Muscle layer of duodenum (tissue), 2 donors: ENCODE results near the gene TTF2.
"Not testable (repeated sequence)": the region's sequence is repeated elsewhere in the genome, so short reads cannot be mapped to it uniquely, and the experiment has no call there.

ENCODE experiments used
- H3K27ac ChIP-seq: one replicate; pipeline ENCODE4 v1.7.0; 2013; ENCODE audit warnings: mild to moderate bottlenecking, low read length
- H3K27me3 ChIP-seq: one replicate; pipeline ENCODE4 v1.7.0; 2013; ENCODE audit warnings: low read depth, mild to moderate bottlenecking, control low read depth, low read length
- H3K36me3 ChIP-seq, 2 donors: one replicate each; pipeline ENCODE4 v1.7.0; 2013; ENCODE audit warnings: low read length in 2 of 2, control low read depth in 1 of 2, mild to moderate bottlenecking in 1 of 2; ENCODE audit not compliant: insufficient read depth in 2 of 2, control insufficient read depth in 1 of 2
- H3K4me1 ChIP-seq, 2 donors: one replicate each; pipeline ENCODE4 v1.7.0; 2013; ENCODE audit warnings: low read length in 2 of 2, mild to moderate bottlenecking in 2 of 2, control low read depth in 1 of 2, moderate library complexity in 1 of 2; ENCODE audit not compliant: insufficient read depth in 2 of 2, control insufficient read depth in 1 of 2
- H3K4me3 ChIP-seq, 2 donors: one replicate each; pipeline ENCODE4 v1.7.0; 2013; ENCODE audit warnings: low read length in 2 of 2, low read depth in 1 of 2, mild to moderate bottlenecking in 1 of 2
- H3K9me3 ChIP-seq, 2 donors: one replicate each; pipeline ENCODE4 v1.7.0; 2013; ENCODE audit warnings: low read length in 2 of 2, control low read depth in 1 of 2, mild to moderate bottlenecking in 1 of 2; ENCODE audit not compliant: control insufficient read depth in 1 of 2
- donor health status: healthy.

Gene TTF2

DNA sequence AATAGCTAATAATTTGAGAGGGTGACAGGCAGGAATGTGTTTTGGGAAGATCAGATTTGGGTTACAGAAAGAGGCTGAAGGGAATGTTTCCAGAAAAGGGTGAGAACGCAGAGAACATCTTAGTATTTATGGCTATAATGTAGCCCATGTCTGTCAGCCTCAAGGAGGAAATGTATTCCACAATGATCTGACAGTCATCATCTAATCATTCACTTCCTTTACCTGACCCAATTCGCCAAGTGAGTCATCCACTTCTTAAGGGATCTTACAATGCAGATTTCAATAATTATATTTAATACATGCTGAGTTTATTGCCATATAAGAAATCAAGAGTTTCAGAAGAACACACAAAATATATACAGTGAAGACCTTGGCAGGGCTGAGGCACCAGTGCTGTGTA, 50.6 kb downstream of the TTF2 start:
- no peaks in the 10 kb centered on the region for H3K4me1 ChIP-seq
- no peak overlapping the region for H3K4me3 ChIP-seq
- H3K9me3 ChIP-seq: no peaks in the 10 kb centered on the region
- H3K36me3 ChIP-seq: peaks cover 12 to 55% of the 10 kb centered on the region in 2 donors
- no peak overlapping the region for H3K27ac ChIP-seq
- no peaks in the 10 kb centered on the region for H3K27me3 ChIP-seq

DNA sequence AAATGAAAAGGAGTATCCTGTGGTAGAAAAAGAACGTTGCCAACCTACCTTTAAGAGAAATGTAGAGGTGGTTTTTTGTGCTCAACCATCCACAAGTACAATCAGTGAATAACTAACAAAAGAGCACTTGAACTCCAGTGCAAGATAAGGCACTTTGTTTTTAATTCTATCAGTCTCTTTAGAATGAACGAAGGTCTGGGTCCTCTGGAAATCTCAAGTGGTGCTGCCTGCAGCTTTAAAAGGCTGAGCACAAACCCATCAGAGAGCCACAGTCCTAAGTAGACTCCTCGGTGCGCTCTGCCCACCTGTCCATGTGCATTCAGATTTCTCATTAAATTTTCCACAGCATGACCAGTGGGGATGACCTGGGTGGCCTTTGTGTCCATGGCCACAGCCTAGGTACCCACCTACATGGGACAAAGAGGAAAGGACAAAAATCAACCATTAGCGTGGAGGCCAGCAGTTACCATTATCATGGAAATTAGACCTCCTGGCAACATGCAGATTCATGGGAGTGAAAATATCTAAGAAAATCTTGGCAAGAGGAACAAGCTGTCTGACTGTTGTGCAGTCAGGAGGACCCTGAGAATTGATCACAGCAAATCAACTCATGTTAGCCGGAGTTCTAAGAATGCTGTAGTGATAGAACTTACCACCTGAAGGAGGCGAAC, 52.1 kb downstream of the TTF2 start:
- Histone ChIP-seq H3K4me3 (no peak overlapping the region), H3K4me1 (no peaks in the 10 kb centered on the region), H3K27ac (no peak overlapping the region), H3K9me3 (no peaks in the 10 kb centered on the region), H3K36me3 (peaks cover 12 to 51% of the 10 kb centered on the region in 2 donors), H3K27me3 (no peaks in the 10 kb centered on the region)

DNA sequence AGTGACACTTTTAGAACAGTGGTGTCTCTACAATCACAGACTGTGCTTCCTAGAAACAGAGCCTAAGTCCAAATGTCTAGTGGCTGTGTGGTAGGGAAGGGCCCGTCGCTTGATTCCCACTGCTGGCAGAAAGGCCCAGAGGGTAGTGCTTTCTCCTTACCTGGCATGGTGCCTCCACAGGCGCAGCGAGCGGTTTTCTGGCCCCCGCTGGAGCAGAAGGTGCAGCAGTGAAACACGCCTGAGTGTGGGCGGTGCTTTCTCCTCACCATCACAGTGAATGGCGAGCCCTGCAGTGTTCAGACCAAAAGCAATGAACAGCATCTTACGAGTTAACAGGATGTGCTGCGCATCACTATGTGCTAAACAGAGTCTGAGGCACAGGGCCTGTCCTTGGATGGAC, 53.1 kb downstream of the TTF2 start:
- H3K36me3 ChIP-seq: peaks cover 12 to 47% of the 10 kb centered on the region in 2 donors
- no peaks in the 10 kb centered on the region for H3K4me1 ChIP-seq
- no peak overlapping the region for H3K4me3 ChIP-seq
- H3K9me3 ChIP-seq: no peaks in the 10 kb centered on the region
- no peak overlapping the region for H3K27ac ChIP-seq
- no peaks in the 10 kb centered on the region for H3K27me3 ChIP-seq

DNA sequence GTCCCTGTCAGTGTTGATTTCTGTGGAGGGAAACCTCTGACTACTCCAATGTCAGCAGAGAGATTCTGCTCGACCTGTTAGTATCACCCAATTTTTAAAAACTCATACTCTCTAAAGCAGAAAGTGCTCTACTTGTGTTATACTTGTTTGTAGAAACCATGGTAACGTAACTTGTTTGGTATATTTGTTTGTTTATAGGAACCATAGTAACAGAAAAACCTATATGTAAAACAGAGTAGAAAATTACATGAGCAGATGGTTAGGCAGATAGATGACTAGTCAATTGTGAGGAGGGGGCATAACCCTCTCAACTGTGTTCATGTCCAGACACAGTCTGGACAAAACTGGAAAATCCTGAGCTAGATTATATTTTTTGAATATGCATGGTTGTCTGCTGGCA, 54.8 kb downstream of the TTF2 start:
- Histone ChIP-seq H3K27me3 (no peaks in the 10 kb centered on the region), H3K4me3 (no peak overlapping the region), H3K9me3 (no peaks in the 10 kb centered on the region), H3K4me1 (no peaks in the 10 kb centered on the region), H3K36me3 (peaks cover 12 to 33% of the 10 kb centered on the region in 2 donors), H3K27ac (no peak overlapping the region)

DNA sequence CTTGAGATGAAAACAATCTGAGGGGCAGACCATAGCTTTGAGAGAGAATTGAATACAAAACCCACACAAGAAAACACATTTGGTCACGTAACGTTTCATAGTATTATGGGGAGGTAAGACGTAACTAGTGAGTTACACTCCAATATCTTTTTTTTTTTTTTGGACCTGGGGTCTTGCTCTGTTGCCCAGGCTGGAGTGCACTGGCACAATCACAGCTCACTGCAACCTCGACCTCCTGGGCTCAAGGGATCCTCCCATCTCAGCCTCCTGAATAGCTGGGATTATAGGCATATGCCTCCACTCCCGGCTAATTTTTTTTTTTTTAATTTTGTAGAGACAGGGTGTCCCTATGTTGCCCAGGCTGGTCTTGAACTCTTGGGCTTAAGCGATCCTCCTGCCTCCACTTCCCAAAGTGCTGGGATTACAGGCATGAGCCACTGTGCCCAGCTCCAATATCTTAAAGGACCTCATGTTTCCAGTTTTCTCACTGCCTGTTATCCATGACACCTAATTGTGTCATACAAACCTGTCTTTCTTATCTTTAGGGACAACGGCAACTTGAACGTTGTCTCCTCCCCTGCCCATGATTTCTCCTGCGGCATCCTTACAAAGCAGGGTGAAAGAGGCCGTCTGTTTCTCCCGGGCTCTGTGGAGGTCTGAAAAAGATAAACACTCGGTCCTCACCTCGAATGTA, 56.1 kb downstream of the TTF2 start:
- peaks cover 4 to 6% of the 10 kb centered on the region in 2 donors for H3K4me1 ChIP-seq
- no peaks in the 10 kb centered on the region for H3K27me3 ChIP-seq
- H3K9me3 ChIP-seq: no peaks in the 10 kb centered on the region
- H3K36me3 ChIP-seq: peaks cover 12 to 27% of the 10 kb centered on the region in 2 donors
- no peak overlapping the region for H3K27ac ChIP-seq
- no peak overlapping the region for H3K4me3 ChIP-seq

DNA sequence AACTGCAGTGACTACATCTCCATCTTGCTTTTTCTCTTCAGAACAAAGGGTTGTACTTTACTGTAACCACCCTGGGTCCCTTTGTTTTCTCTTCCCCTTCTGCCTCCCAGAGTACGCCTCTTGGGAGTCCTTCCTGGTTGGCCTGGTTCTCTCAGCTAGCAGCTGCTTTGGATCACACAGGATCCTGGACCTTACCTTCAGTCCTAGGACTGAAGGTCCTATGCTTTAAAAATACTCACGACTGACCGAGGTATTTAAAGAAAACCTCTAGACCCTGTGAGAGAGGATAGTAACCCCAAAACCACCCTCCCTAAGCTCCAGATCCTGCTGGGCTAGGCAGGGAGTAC, 56.6 kb downstream of the TTF2 start:
- Histone ChIP-seq H3K4me1 (peaks cover 4 to 6% of the 10 kb centered on the region in 2 donors), H3K9me3 (no peaks in the 10 kb centered on the region), H3K27ac (no peak overlapping the region), H3K36me3 (peaks cover 12 to 23% of the 10 kb centered on the region in 2 donors), H3K27me3 (no peaks in the 10 kb centered on the region), H3K4me3 (no peak overlapping the region)

DNA sequence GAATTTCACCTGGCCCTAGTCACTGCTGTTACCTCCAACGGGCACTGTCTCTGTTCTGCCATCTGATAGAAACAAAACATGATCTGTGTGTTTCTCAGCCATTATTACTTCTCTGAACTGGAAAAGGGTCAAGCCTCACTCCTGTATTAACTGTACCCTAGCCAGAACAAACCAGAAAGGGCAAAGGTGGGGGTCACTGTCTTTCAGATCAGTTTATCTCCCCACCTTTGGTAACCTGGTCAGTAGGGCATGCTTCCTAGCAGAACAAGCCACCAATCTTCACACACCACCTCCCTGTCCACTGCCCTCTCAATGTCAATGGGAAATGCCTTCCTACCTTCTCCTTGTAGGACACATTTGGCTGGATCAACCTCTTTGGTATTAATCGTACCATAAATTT, 57.6 kb downstream of the TTF2 start:
- Histone ChIP-seq H3K9me3 (no peaks in the 10 kb centered on the region), H3K36me3 (peaks cover 12 to 14% of the 10 kb centered on the region in 2 donors), H3K4me1 (peaks cover 4 to 12% of the 10 kb centered on the region in 2 donors), H3K27me3 (no peaks in the 10 kb centered on the region), H3K27ac (no peak overlapping the region), H3K4me3 (no peak overlapping the region)

DNA sequence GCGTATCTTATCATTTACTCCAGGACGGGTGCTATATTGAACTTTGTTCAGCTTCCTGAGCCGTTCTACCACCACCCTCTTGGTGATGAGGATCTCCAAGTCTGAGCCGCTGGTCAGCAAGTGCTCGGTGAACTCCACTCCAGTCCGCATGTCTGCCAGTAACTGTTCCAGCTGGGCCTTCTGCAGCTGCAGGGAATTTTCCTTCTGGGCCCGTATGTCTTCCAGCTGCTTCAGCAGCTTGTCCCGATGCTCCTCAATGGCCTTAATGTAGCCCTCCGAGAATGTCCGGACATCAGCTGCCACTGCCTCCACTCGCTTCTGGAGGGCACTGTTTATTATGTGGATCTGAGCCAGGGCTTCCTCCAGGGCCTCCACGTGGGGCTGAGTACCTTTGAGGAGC, 58.0 kb downstream of the TTF2 start:
- Histone ChIP-seq H3K4me3 (no peak overlapping the region), H3K36me3 (peaks cover 8 to 10% of the 10 kb centered on the region in 2 donors), H3K4me1 (peaks cover 4 to 12% of the 10 kb centered on the region in 2 donors), H3K9me3 (no peaks in the 10 kb centered on the region), H3K27ac (no peak overlapping the region), H3K27me3 (no peaks in the 10 kb centered on the region)

DNA sequence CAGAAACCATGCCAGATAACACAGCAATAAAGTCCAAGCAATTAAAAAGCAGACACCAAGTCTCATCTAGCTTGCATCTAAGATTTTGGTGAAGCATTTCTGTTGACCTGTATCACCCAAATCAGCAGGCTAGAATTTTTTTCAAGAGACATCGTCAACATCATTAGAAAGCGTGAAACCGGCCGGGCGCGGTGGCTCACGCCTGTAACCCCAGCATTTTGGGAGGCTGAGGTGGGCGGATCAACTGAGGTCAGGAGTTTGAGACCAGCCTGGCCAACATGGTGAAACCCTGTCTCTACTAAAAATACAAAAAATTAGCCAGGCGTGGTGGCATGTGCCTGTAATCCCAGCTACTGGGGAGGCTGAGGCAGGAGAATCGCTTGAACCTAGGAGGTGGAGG, 59.0 kb downstream of the TTF2 start:
- not testable (repeated sequence) for H3K27me3 ChIP-seq, H3K4me3 ChIP-seq, H3K36me3 ChIP-seq, H3K9me3 ChIP-seq, H3K27ac ChIP-seq
- H3K4me1 ChIP-seq: peaks cover 4 to 12% of the 10 kb centered on the region in 2 donors

DNA sequence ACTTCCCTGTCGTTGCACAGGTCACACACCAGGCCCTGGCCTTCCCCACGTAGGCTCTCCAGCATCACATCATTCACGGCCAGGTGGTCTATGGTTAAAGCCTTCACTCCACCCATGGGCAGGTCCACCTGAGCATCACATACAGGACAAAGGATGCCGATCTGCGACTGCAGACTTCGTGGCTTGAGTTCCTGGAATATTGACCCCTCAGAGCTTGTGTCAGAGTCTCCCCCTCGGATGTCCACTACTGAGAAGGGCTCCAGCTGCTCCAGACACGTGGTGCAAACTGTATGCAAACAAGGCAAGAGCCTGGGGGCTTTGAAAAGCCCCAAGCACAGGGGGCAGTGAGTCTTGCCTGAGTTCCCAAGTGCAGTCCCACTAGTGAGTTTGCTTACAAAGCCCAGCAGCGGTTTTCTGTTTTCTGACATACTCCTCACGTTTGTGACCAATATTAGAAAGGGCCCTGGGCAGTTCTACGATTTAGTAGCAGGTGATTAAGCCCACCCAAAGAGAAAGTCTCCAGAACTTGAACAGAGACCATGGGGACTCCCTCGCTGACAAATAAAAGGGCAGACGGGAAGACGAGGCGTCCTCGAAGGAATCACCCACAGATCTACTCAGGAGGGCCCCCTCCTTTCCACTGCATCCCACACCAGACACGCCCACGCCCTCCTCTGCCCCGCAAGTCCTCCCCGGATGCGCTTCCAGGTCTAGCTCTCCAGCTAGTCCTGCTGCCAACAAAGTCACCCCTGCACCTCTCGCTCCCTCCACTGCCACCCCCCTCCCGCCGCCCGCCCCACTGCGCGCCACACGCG, 60.9 kb downstream of the TTF2 start:
- Histone ChIP-seq H3K27ac (no peak overlapping the region), H3K9me3 (no peaks in the 10 kb centered on the region), H3K4me1 (peaks cover 4 to 12% of the 10 kb centered on the region in 2 donors), H3K4me3 (peak overlapping the region; percentile 60 to 80), H3K27me3 (no peaks in the 10 kb centered on the region), H3K36me3 (no peaks in the 10 kb centered on the region)

DNA sequence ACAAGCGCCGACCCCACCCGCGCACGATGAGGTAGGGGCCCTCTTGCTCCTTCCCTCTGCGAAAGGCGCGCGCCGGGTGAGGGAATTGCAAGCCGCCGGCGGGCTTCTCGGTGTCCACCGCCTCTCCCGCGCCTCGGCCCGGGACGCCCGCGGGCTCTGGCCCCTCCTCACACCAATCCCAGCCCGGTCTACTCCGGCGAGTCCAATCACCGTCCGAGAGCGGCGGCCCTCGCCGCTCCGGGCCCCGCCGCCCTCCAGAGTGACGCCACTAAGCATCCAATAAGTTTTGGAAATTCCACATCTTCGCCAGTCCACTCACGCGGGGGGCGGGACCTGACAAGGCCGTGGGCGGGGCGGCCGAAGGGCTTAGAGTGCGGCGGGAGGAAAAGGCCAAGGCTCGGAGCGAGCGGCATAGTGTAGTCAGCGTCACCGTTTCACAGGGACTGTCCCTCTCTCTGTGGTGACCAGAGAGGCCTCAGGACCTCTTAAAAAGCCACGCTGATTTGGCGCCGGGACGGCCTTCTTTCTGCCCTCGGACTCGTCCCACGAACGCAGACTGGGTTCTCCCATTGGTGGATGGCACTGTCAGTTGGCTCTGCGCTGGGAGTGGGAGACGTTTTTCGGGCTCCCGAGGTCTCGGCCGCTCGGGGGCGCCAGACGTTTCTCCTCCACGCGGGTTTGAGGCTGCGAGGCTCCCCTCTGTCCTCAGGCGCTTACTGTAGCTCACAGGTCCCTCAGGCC, 61.6 kb downstream of the TTF2 start, which contains the start of gene TRIM45:
Gene TRIM45 (minus strand): TSS at position 161 of the 741 bp plus-strand sequence. CDS start 548 bp downstream, outside the sequence.
- Histone ChIP-seq H3K4me3 (peak within 1 kb of the TSS; percentile 60 to 80), H3K27ac (peak within 1 kb of the TSS; percentile 87), H3K36me3 (no peaks in the 10 kb centered on the region), H3K27me3 (no peaks in the 10 kb centered on the region), H3K9me3 (no peaks in the 10 kb centered on the region), H3K4me1 (peaks cover 4 to 12% of the 10 kb centered on the region in 2 donors)
